GM21786 (cell line): ENCODE results near the gene ZNF462.
"Not testable (repeated sequence)": the region's sequence is repeated elsewhere in the genome, so short reads cannot be mapped to it uniquely, and the experiment has no call there.

Source experiments
- ATAC-seq: cut with Tn5 transposase; IDR thresholded peaks from one replicate; pipeline ENCODE4 v1.9.1; 2021; ENCODE audit not compliant: unreplicated experiment

Gene ZNF462

GRCh38 chr9:106862821-106863720, at the start of gene ZNF462:
ZNF462 (plus strand) TSS chr9:106863166; CDS start chr9:106923384, 60,218 bp downstream.
- ATAC-seq = no peak

- ATAC-seq = no peak
Measured at GRCh38 chr9:106816524-106816923, 46.4 kb upstream of the ZNF462 start.

- no peak for ATAC-seq
Measured at GRCh38 chr9:106818034-106818433, 44.9 kb upstream of the ZNF462 start.

GRCh38 chr9:106820866-106821265, 42.1 kb upstream of the ZNF462 start:
- no peak for ATAC-seq

- no peak for ATAC-seq
Measured at GRCh38 chr9:106828070-106828469, 34.9 kb upstream of the ZNF462 start.

- no peak for ATAC-seq
Measured at GRCh38 chr9:106828965-106829364, 34.0 kb upstream of the ZNF462 start.

- ATAC-seq = no peak
Measured at GRCh38 chr9:106829666-106830408, 33.1 kb upstream of the ZNF462 start.

- ATAC-seq = no peak
Measured at GRCh38 chr9:106830527-106831150, 32.3 kb upstream of the ZNF462 start.

GRCh38 chr9:106834888-106835287, 28.1 kb upstream of the ZNF462 start:
- ATAC-seq = no peak

GRCh38 chr9:106835840-106836239, 27.1 kb upstream of the ZNF462 start:
- no peak for ATAC-seq

GRCh38 chr9:106843371-106843770, 19.6 kb upstream of the ZNF462 start:
- no peak for ATAC-seq

GRCh38 chr9:106846307-106846706, 16.7 kb upstream of the ZNF462 start:
- no peak for ATAC-seq

- ATAC-seq = no peak
Measured at GRCh38 chr9:106846857-106847256, 16.1 kb upstream of the ZNF462 start.

- ATAC-seq = not testable (repeated sequence)
Measured at GRCh38 chr9:106851640-106852039, 11.3 kb upstream of the ZNF462 start.

GRCh38 chr9:106857811-106858470, 5.0 kb upstream of the ZNF462 start:
- ATAC-seq = no peak

- no peak for ATAC-seq
Measured at GRCh38 chr9:106859957-106860720, 2.8 kb upstream of the ZNF462 start.

- no peak for ATAC-seq
Measured at GRCh38 chr9:106860721-106861639, 2.0 kb upstream of the ZNF462 start.

- ATAC-seq = no peak
Measured at GRCh38 chr9:106861640-106862109, 1.3 kb upstream of the ZNF462 start.
